Osteocyte (in vitro differentiated cells): ENCODE measurements around the gene CACNA2D3. TPM values are rescaled to one million over a fixed set of nuclear protein-coding genes. Genes with fewer than 3 reads are reported as not detected.

Experiments used
- DNase-seq: peaks from one replicate; pipeline ENCODE4 v3.0.0; 2021; ENCODE audit warnings: mixed read lengths; ENCODE audit not compliant: unreplicated experiment; ENCODE audit errors: extremely low spot score
- H3K27ac Mint-ChIP-seq: one replicate; pipeline ENCODE4 v1.8.0; 2021; ENCODE audit warnings: mild to moderate bottlenecking, mixed read lengths; ENCODE audit not compliant: unreplicated experiment
- H3K27me3 Mint-ChIP-seq: one replicate; pipeline ENCODE4 v1.8.0; 2021; ENCODE audit warnings: mixed read lengths; ENCODE audit not compliant: unreplicated experiment
- H3K36me3 Mint-ChIP-seq: one replicate; pipeline ENCODE4 v1.8.0; 2021; ENCODE audit warnings: mixed read lengths; ENCODE audit not compliant: unreplicated experiment
- H3K4me1 Mint-ChIP-seq: one replicate; pipeline ENCODE4 v1.8.0; 2021; ENCODE audit warnings: mixed read lengths; ENCODE audit not compliant: unreplicated experiment
- H3K4me3 Mint-ChIP-seq: one replicate; pipeline ENCODE4 v1.8.0; 2021; ENCODE audit warnings: mild to moderate bottlenecking, moderate library complexity, mixed read lengths; ENCODE audit not compliant: unreplicated experiment
- H3K9me3 Mint-ChIP-seq: one replicate; pipeline ENCODE4 v1.8.0; 2021; ENCODE audit warnings: mixed read lengths; ENCODE audit not compliant: unreplicated experiment
- total RNA-seq: library from RNA; stranded (reverse); gene quantifications from 2 replicates; pipeline ENCODE4 v1.2.1, GENCODE V29; 2021
- TF ChIP-seq, protein P1 (sequence below): fragments of 200-600 bp; sonication (generic); IDR thresholded peaks from 2 replicates; pipeline ENCODE4 v1.5.0; 2021; ENCODE audit warnings: antibody characterized with exemption, mild to moderate bottlenecking, moderate library complexity

CACNA2D3 gene
- total RNA-seq, 1 donor from 2014 or later = 0.46 TPM

DNA sequence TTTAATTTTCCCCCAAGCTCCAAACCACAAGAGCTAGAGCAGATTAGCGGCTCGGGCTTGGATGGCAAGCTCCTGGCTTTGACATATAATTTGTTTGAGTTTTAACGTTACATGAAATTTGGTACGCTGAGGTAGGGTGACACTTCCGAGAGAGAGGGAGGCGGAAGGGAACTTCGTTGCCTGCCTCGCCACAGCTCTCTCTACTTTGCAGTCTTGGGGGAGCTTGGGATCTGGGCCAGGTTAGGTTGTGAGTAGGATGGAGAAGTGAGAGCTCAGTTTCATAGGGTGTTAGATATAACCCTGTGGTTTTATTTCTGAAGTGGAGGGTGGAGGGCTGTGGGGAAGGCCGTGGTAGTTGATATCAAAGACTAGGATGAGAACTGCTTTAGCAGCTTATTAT is 765.8 kb downstream of the CACNA2D3 start:
- no peak overlapping the region for H3K4me3 Mint-ChIP-seq
- no peak overlapping the region for H3K27ac Mint-ChIP-seq
- TF ChIP-seq, protein P1, sequence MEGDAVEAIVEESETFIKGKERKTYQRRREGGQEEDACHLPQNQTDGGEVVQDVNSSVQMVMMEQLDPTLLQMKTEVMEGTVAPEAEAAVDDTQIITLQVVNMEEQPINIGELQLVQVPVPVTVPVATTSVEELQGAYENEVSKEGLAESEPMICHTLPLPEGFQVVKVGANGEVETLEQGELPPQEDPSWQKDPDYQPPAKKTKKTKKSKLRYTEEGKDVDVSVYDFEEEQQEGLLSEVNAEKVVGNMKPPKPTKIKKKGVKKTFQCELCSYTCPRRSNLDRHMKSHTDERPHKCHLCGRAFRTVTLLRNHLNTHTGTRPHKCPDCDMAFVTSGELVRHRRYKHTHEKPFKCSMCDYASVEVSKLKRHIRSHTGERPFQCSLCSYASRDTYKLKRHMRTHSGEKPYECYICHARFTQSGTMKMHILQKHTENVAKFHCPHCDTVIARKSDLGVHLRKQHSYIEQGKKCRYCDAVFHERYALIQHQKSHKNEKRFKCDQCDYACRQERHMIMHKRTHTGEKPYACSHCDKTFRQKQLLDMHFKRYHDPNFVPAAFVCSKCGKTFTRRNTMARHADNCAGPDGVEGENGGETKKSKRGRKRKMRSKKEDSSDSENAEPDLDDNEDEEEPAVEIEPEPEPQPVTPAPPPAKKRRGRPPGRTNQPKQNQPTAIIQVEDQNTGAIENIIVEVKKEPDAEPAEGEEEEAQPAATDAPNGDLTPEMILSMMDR = no peak
- no peaks in the 10 kb centered on the region for H3K9me3 Mint-ChIP-seq
- no peaks in the 10 kb centered on the region for H3K36me3 Mint-ChIP-seq
- no peaks in the 10 kb centered on the region for H3K27me3 Mint-ChIP-seq
- H3K4me1 Mint-ChIP-seq = peaks cover 62% of the 10 kb centered on the region
- DNase-seq = no peak

DNA sequence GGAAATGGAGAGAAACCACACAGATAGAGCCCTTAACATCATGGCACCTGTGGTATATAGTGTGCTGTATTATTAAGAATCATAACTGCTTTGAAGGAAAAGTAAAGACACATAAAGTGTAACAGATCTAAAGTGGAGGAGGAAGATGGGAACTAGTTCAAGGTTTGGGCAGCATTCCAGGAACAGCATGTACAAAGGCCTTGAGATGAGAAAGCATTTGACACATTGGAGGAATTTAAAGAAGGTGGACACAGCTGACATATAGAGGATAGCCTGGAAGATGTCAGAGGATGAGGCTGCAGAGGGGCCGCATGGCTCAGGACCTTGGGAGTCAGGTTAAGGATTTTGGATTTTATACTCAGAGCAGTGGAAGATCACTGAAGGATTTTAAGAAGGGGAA is 766.5 kb downstream of the CACNA2D3 start:
- TF ChIP-seq, protein P1 = no peak
- Mint-ChIP-seq H3K27ac (peak overlapping the region; percentile 56), H3K4me3 (no peak overlapping the region), H3K4me1 (peaks cover 61% of the 10 kb centered on the region), H3K9me3 (no peaks in the 10 kb centered on the region), H3K27me3 (no peaks in the 10 kb centered on the region), H3K36me3 (no peaks in the 10 kb centered on the region)
- DNase-seq = no peak

DNA sequence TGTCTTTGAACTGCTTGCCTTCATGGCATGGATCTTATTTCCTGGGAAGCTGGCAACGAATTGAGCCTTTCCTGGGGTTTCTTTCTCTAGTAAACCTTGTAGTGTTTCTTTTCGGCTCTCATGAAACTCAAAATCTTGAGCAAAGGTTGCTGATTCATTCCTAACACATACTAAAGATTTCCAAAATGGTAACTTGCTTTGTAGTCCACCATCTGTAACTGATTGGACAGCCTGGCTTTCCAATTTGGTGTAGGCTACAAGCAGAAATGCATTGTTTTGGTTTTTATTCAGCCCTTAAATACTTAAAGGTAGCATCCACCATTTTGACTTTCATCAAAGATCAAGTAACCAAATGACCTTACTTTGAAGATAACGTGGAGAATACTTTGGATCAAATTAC is 767.4 kb downstream of the CACNA2D3 start:
- DNase-seq = no peak
- TF ChIP-seq, protein P1 = no peak
- no peaks in the 10 kb centered on the region for H3K9me3 Mint-ChIP-seq
- no peaks in the 10 kb centered on the region for H3K36me3 Mint-ChIP-seq
- H3K4me3 Mint-ChIP-seq = no peak overlapping the region
- no peaks in the 10 kb centered on the region for H3K27me3 Mint-ChIP-seq
- peaks cover 56% of the 10 kb centered on the region for H3K4me1 Mint-ChIP-seq
- no peak overlapping the region for H3K27ac Mint-ChIP-seq

DNA sequence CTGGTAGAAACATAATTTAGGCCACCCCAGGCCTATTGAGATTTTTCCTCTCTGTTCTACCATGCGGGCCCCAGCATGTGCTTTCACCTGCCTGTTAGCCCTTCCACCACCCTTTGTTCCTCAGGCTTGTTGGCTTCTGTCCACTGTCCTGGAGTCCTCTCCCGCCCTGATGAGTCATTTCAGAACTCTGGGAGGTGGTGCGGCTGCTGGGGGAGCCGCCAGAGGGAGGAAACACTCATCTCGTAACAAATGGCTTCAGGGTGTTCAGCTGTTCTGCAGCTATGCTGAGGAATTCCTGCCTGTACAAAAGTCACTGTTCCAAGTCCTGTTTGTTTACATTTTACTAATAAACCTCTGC is 769.2 kb downstream of the CACNA2D3 start:
- Mint-ChIP-seq H3K4me1 (peaks cover 56% of the 10 kb centered on the region), H3K27me3 (no peaks in the 10 kb centered on the region), H3K27ac (peak overlapping the region; percentile 95), H3K36me3 (no peaks in the 10 kb centered on the region), H3K4me3 (no peak overlapping the region), H3K9me3 (no peaks in the 10 kb centered on the region)
- TF ChIP-seq, protein P1 = peak; percentile 61
- peak; percentile 93 for DNase-seq

DNA sequence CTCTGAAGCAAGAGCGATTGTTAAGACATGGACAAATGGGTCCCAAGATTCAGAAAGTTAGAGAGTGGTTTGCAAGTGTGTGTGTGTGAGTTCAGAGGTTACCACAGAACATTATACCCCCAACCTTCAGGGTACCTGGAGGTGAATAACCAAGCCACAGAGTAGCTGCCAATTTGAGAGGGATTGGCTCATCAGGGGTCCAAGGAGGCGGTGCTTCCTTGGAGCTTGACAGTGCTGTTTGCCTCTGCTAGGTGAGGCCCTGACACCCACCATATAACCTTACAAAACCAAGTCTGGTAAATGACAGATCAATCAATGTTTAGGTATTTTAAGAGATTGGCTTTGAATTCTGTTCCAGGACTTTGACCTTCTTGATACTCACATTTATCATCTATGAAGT is 769.8 kb downstream of the CACNA2D3 start:
- Mint-ChIP-seq H3K4me3 (no peak overlapping the region), H3K36me3 (no peaks in the 10 kb centered on the region), H3K9me3 (no peaks in the 10 kb centered on the region), H3K27me3 (no peaks in the 10 kb centered on the region), H3K4me1 (peaks cover 63% of the 10 kb centered on the region), H3K27ac (peak overlapping the region; percentile 95)
- DNase-seq = no peak
- TF ChIP-seq, protein P1 = no peak
